GF-D8 (cell line): Measurements from ENCODE around the gene RBM47.

ENCODE experiments used
- DNase-seq: peaks from one replicate; lab custom pipeline; 2025; lab: John Stamatoyannopoulos, UW

Gene RBM47

DNA sequence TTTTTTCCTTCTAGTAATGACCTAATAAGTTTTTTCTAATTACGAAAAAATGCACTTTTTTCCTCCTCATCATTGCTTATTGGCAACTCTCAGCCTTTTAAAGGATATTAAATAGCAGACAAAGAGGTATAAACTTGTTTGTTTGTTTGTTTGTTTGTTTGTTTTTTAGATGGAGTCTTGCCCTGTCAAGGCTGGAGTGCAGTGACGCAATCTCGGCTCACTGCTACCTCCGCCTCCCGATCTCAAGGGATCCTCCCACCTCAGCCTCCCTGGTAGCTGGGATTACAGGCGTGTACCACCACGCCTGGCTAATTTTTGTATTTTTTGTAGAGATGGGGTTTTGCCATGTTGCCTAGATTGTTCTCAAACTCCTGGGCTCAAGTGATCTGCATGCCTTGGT, 6.0 kb downstream of the RBM47 start:
- DNase-seq, result no peak

GRCh38 chr4:40622913-40623312, 6.8 kb downstream of the RBM47 start:
- DNase-seq, result no peak

- DNase-seq, result peak; percentile 94
Observed at GRCh38 chr4:40621592-40622512, 7.8 kb downstream of the RBM47 start.

DNA sequence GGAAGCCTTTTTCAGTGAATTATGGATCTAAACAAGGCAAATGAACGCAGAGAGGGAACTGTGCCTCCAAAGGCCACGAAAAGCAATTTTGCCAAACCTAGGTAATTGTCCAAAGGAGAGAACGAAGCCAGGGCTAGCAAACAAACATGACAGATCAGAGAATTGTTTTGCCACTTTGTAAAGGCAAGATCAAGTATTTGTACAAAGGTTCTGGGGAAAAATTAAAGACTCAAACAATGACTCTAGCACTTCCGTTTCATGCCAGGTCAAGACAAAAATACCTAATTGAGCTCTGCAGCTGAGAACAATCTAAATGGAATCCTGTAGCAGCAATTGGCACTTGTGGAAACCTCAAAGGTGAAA, 8.5 kb downstream of the RBM47 start:
- no peak for DNase-seq

DNA sequence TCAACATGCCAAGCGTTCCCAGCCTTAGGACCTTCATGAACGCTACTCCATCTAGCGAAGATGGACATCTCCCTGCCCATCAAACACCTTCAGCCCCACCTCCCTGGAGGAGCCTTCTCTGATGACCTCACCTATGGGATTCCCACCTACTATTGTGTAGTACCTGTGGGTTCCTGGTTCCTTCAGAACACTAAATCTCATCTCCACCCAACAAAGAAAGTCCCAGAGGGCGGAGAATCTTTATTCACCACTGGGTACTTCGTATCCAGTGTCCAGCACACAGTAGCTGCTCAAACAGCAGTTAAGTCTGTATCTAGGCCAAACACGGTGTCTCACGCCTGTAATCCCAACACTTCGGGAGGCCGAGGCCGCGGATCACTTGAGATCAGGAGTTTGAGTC, 10.1 kb downstream of the RBM47 start:
- DNase-seq, result no peak

GRCh38 chr4:40617872-40618271, 11.8 kb downstream of the RBM47 start:
- no peak for DNase-seq

GRCh38 chr4:40614031-40614430, 15.6 kb downstream of the RBM47 start:
- no peak for DNase-seq

GRCh38 chr4:40613456-40613855, 16.2 kb downstream of the RBM47 start:
- DNase-seq, result no peak

- no peak for DNase-seq
Observed at GRCh38 chr4:40612831-40613230, 16.8 kb downstream of the RBM47 start.

DNA sequence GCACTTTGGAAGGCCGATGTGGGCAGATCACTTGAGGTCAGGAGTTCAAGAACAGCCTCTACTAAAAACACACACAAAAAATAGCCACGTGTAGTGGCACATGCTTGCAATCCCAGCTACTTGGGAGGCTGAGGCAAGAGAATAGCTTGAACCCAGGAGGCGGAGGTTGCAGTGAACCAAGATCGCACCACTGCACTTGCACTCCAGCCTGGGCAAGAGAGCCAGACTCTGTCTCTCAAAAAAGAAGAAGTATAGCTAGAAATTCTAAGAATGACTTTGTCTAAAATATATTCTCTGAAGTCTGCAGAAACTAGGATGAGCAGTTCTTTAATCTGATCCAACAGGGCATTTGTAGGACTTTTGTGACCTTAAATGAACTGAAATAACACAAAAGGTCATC, 17.4 kb downstream of the RBM47 start:
- no peak for DNase-seq

GRCh38 chr4:40608628-40609027, 21.0 kb downstream of the RBM47 start:
- no peak for DNase-seq

- DNase-seq, result no peak
Observed at GRCh38 chr4:40607221-40607620, 22.4 kb downstream of the RBM47 start.

GRCh38 chr4:40606239-40606767, 23.4 kb downstream of the RBM47 start:
- DNase-seq, result no peak

DNA sequence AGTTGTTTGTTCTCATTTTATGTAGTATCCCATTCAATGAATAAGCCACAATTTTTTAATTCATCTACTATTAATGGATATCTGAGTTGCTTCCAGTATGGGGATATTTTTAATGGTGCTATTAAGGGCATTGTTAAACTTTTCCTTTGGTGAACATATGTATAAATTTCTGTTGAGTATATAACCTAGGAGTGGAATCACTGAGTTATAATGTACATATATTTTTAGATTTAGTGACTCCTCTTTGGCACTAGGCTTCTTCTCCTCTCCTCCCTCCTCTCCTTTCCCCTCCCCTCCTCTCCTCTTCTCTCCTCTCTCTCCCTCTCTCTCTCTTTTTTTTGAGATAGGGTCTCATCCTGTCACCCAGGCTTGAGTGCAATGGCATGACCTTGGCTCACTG, 26.4 kb downstream of the RBM47 start:
- DNase-seq, result no peak

DNA sequence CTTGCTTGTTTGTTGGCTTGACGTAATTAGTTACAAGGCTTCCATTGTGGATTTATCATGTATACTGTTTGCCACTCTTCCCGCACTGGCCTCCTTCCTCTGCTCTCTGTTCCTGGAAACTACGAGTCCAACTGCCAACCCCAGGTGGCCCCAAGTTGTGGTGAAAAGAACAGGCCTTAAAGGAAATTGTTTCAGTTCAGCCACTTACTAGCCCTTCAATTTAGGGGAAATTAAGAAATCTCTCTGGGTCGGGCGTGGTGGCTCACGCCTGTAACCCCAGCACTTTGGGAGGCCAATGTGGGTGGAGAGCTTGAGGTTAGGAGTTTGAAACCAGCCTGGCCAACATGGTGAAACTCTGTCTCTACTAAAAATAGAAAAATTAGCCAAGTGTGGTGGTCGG, 28.0 kb downstream of the RBM47 start:
- DNase-seq, result peak; percentile 97

DNA sequence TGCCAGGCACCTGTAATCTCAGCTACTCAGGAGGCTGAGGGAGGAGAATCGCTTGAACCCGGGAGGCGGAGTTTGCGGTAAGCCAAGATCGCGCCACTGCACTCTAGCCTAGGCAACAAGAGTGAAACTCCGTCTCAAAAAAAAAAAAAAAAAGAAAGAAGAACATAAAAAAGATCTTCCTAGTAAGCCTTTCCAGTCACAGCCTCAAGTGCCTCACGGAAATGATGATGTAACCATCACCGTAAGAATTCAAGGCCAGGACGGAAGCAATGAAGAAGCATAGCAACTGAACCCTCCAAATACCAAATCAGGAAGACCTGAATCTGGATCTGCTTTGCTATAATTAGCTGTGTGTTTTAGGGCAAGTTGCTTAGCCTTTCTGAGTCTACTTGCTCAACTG, 28.8 kb downstream of the RBM47 start:
- DNase-seq, result peak; percentile 92

DNA sequence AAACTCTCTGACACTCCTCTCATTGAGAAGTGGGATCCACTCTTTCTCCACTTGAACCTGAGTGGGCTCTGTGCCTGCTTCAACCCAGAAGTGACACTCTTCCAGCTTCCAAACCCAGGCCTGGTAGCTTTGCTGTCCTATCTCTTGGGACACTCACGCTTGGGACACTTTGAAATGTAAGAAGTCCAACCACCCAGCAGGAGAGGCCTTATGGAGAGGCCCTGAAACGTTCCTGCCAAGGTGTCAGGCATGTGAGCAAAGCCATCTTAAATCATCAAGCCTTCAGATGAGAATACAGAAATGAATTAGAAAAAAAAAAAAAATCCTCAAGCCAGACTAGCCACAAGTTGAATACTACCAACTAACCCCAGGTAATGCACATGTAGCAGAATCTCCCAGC, 30.2 kb downstream of the RBM47 start:
- DNase-seq, result no peak

- no peak for DNase-seq
Observed at GRCh38 chr4:40596522-40596921, 33.1 kb downstream of the RBM47 start.

DNA sequence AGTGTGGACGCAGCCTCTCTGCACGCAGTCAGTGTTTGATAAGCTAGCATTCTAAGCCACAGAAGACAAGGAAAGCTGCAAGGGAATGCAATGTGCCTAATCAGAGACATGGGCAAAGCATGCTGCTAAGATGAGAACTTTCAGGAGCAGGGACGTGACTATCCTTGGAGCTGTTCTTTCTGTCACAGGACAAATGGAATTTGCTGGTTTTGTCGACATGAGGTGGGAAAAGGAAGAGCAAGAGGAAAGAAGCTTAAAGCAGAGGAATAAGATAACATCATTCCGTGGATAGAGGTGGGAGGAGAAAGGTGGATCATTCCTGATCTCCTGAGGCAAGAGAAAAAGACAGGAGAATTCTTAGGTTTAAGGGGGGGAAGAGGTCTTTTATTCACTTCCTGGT, 33.7 kb downstream of the RBM47 start:
- no peak for DNase-seq

DNA sequence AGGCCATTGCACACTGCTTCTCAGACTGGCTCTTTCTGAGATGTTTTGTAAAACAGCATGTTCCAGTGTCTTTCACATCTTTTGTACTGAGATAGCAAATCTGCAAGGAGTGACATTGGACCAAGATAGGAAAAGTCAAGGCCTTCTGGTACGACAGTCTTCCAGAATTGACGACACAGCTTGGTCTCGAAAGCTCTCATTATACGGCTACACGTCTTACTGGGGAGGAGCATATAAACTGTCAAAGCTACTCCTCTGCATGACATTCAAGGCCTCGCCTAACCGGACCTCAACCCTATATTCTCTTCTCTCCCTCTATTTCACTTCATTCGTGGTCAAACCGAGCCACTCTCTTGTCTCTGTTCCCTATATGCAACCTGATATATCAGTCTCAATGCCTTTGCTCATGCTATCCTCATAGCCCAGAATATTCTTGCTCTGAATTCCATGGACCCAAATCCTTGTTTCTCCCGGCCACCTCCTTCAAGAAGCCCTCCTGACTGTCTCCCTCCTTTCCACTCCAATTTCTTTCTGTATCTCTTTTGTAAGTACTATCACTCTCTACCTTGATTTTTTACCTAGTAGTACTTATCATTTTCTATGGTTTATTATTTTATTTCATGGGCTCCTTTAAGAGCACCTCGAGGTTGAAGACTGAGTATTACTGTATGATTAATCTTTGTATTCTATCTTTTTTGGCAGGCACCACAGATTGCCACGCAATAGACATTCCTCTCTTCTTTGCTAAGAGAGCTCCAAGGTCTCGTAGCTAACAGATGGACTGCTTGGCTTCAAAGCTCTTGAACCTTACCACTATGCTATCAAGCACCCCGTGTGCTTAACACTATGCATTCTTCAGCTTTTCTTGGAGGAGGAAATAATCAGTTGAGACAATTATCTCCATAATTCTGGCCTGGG, 35.1 kb downstream of the RBM47 start:
- DNase-seq, result no peak

GRCh38 chr4:40592034-40592433, 37.6 kb downstream of the RBM47 start:
- DNase-seq, result no peak

DNA sequence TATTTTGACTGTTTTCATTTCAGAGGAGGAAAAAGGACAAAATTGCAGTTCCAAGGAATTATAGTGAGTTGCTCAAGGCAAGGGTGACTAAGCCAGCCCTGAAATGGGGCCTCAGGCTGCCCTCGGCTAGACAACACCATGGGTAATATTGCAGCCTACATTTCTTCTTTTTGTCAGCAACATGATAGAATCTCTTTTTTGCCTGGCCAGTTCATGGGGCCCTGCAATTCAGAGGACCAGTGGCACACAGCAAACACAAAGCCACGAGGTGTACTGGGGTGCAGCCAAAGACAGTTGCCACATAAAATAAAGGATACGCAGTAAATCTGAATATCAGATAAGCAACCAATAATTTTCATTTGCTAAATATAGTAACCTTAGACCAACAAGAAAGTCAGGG, 41.8 kb downstream of the RBM47 start:
- DNase-seq, result no peak

GRCh38 chr4:40587351-40587750, 42.3 kb downstream of the RBM47 start:
- no peak for DNase-seq
